HG02970 (cell line): ENCODE measurements around the gene INO80.
A peak's percentile ranks its signal among the peaks of the same experiment; 100 is the strongest.
"Not testable (repeated sequence)": the region's sequence is repeated elsewhere in the genome, so short reads cannot be mapped to it uniquely, and the experiment has no call there.

Experiments used
- ATAC-seq: cut with Tn5 transposase; IDR thresholded peaks from one replicate; pipeline ENCODE4 v1.9.1; 2021; ENCODE audit warnings: mild to moderate bottlenecking, moderate library complexity, moderate number of reproducible peaks; ENCODE audit not compliant: unreplicated experiment, low FRiP score

Gene INO80, protein sequence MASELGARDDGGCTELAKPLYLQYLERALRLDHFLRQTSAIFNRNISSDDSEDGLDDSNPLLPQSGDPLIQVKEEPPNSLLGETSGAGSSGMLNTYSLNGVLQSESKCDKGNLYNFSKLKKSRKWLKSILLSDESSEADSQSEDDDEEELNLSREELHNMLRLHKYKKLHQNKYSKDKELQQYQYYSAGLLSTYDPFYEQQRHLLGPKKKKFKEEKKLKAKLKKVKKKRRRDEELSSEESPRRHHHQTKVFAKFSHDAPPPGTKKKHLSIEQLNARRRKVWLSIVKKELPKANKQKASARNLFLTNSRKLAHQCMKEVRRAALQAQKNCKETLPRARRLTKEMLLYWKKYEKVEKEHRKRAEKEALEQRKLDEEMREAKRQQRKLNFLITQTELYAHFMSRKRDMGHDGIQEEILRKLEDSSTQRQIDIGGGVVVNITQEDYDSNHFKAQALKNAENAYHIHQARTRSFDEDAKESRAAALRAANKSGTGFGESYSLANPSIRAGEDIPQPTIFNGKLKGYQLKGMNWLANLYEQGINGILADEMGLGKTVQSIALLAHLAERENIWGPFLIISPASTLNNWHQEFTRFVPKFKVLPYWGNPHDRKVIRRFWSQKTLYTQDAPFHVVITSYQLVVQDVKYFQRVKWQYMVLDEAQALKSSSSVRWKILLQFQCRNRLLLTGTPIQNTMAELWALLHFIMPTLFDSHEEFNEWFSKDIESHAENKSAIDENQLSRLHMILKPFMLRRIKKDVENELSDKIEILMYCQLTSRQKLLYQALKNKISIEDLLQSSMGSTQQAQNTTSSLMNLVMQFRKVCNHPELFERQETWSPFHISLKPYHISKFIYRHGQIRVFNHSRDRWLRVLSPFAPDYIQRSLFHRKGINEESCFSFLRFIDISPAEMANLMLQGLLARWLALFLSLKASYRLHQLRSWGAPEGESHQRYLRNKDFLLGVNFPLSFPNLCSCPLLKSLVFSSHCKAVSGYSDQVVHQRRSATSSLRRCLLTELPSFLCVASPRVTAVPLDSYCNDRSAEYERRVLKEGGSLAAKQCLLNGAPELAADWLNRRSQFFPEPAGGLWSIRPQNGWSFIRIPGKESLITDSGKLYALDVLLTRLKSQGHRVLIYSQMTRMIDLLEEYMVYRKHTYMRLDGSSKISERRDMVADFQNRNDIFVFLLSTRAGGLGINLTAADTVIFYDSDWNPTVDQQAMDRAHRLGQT (N-terminal part only)

DNA sequence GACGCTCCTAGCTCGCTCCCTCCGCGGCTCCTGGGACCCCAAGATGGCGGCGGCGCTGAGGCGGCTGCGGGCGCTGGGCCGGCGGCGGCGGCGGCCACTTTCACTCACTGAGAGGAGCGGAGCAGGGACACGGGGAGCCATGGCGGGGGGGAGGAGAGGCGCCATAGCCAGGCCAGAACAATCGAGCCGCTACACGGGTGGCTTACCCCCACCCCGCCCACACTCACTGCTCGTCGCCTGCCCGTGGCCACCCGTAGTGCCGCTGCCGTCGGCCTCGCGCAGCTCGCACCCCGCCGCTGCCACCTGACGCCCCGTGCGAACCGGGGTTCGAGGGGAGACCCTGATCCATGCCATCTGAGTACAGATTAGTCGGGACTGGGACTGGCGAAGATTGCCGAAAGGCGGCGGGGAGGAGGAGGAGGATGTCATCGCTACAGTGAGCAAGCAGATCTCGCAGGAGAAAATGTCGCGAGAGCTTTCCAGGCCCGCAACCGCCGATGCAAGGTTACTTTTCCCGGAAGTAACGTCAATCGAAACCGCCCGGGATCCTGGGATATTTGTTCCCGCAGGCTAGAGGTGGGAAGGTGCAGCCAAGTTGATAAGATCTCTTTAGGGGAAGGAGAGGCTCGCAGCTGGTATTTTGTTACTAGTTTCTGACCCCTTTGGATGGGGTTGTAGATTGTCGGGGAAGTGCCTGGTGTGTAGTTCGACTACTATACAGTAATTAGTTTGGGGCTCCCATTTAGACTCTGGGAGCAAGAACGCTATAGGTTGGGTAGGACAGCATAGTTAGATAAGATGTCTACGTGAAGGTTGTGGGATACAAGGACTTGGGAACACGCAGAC, at the start of gene INO80:
INO80 (minus strand) TSS at position 165 of the 846 bp plus-strand sequence. CDS start 19,970 bp downstream, outside the sequence.
- peak; percentile 68 for ATAC-seq

DNA sequence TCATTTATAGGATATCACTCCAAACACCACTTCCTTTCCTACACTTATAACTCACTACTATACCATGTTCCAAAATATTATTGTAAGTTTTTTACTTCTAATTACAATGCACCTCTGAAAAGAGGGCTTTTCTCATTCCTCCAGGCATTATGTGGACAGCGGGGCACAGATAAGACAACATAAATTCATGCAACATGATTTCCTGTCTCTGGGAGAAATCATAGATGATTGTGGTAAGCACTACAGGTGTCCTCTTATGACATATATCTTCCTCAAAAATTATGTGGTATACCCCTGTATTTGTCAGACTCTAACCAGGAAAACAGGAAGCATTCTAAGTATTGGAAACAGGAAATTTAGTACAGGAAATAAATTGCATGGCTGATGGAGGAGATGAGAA, 45.7 kb upstream of the INO80 start:
- no peak for ATAC-seq

DNA sequence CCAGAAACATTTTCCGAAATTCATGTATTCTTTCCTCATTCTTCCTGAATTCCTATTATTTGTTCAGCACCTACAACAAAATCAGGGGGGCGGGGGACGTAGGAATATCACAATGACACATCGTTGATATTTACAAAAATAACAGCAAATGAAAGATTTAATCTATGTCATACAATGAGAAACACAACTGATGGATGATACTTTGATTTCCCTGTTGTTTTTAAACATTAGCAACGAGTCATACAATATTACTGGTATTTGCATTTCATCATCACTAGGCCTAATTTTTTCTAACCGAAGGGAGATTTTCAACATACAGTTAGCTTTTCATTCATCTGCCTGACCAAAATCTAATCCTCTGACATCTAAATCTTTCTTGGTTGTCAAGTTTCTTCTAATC, 45.3 kb upstream of the INO80 start:
- no peak for ATAC-seq

DNA sequence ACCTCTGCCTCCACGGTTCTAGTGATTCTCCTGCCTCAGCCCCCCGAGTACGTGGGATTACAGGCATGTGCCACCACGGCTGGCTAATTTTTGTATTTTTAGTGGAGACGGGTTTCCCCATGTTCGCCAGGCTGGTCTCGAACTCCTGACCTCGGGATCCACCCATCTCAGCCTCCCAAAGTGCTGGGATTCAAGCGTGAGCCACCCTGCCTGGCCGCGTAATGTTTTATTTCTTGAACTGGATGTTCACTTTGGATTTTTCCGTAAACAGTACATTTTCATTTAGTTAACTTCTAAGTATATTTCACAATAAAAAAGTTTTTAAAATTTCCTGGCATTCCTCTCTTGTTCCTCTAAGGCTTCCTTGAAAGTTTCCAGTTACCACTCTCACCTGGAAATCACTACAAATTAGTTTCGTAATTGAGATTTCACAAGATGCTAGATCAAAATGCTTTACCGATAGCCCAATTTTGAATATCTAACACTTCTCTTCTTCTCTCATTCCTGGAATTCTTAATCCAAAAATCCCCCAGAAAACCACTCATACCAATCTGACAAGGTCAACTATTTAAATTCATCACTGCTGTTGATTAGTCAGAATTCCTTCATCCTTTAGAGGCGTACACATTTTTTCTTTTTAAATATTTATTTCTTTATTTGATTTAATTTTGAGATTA, 44.7 kb upstream of the INO80 start:
- no peak for ATAC-seq

DNA sequence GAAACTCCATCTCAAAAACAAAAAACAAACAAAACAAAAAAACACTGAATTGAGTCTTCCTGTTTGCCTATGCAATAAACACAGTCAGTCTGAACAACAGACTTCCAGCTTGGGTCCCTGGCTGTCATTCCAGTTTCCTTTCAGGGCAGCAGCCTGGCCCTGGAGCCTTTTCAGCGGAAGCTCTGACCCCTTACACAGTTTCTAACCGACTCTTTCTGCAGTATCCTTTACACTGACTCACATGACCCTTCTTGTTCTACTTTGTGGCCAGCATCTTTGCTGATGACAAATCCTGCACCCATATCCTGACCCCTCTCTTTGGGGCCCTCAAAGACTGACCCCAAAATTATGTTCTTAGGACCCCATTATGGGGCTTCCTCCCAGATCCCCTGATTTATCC, 38.3 kb upstream of the INO80 start:
- ATAC-seq = no peak

DNA sequence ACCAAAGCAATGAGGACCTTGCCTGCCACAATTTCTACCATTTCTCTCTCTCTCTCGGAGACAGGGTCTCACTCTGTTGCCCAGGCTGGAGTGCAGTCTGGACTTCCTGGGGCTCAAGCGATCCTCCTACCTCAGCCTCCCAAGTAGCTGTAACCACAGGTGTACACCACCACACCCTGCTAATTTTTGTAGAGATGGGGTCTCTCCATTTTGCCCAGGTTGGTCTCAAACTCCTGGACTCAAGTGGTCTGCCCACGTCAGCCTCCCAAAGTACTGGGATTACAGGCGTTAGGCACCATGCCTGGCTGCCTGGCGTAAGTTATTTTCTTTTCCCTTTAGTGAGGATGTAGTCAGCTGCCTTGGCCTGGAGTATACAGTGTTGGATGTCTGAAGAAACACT, 37.7 kb upstream of the INO80 start:
- no peak for ATAC-seq

DNA sequence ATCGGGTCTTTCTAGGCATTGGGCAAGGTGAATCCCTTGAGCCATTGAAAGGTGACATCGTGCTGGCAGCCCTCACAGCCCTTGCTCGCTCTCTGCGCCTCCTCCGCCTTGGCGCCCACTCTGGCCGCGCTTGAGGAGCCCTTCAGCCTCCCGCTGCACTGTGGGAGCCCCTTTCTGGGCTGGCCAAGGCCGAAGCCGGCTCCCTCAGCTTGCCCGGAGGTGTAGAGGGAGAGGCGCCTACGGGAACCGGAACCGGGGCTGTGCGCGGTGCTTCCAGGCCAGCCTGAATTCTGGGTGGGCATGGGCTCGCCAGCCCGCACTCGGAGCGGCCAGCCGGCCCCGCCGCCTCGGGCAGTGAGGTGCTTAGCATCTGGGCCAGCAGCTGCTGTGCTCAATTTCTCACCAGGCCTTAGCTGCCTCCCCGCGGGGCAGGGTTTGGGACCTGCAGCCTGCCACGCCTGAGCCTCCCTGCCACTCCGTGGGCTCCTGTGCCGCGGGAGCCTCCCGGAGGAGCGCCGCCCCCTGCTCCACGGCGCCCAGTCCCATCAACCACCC, 35.4 kb upstream of the INO80 start:
- no peak for ATAC-seq

DNA sequence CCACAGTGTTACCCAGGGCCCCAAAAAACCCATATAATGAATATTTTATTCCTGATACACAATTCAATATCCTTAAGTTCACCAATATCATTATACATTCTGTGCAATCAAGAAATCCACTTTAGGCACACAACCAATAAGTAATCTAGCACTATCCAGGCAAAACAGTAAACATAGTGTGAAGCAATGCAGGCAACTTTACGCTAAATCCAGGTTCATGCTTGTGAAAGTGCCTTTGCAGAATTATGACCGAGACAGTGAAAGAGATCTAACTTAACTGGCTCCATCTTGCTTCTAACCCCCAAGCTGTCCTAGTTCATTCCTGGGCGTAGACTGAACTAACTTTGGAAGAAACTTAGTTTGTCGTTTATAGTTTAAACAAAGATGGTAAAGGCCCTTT, 34.2 kb upstream of the INO80 start:
- ATAC-seq = no peak

DNA sequence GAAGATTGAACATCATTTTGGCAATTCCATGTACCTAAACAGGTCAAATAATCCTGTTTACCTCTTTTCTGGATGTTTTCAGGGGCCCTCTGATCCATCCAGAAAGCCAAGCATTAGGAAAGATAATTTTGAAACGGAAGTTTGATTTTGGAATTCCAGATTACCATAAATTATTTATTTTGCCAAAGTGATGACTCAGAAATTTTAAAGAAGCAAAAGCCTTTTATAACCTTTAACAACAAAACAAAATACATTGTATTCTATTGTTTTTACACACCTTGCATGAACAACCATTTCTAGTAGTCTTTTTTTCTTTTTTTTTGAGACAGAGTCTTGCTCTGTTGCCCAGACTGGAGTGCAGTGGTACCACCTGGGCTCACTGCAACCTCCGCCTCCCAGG, 32.0 kb upstream of the INO80 start:
- ATAC-seq = no peak

DNA sequence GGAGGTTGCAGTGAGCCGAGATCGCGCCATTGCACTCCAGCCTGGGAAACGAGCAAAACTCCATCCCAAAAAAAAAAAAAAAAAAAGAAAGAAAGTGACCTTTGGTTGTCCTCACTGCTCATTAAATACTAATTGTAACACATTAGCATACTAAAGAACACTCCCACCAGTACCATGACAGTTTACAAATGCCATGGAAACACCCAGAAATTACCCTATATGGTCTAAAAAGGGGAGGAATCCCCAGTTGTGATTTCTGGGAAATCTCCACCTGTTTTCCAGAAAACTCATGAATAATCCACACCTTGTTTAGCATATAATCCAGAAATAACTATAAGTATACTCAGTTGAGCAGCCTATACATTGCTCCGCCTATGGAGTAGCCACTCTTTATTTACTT, 23.5 kb upstream of the INO80 start:
- ATAC-seq = no peak

DNA sequence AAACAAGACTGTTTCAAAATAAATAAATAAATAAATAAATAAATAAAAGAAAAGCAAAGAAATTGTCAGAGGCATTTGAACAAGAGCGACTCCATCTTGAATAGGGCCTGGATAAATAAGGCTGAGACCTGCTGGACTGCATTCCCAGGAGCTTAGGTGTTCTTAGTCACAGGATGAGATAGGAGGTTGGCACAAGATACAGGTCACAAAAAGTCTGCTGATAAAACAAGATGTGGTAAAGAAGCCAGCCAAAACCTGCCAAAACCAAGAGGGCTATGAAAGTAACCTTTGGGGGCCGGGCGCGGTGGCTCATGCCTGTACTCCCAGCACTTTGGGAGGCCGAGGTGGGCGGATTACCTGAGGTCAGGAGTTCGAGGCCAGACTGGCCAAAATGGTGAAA, 23.0 kb upstream of the INO80 start:
- not testable (repeated sequence) for ATAC-seq

DNA sequence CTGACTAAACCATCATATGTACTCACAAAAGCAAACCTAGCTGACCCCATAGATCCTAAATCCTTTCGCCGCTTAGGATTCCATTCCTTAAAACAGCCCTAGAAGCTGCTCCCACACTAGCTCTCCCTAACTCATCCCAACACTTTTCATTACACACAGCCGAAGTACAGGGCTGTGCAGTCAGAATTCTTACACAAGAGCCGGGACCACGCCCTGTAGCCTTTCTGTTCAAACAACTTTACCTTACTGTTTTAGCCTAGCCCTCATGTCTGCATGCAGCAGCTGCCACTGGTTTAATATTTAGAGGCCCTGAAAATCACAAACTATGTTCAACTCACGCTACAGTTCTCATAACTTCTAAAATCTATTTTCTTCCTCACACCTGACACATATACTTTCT, 19.5 kb upstream of the INO80 start:
- ATAC-seq = not testable (repeated sequence)

DNA sequence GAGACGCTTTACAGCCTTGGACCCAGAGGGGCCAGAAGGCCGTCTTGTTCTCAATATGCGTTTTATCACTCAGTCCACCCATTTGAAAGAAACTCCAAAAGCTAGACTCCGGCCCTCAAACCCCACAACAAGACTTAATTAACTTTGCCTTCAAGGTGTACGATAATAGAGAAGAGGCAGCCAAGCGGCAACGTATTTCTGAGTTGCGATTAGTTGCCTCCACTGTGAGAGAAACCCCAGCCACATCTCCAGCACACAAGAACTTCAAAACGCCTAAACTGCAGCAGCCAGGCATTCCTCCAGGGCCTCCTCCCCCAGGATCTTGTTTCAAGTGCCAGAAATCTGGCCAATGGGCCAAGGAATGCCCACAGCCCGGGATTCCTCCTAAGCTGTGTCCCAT, 17.4 kb upstream of the INO80 start:
- ATAC-seq = no peak

DNA sequence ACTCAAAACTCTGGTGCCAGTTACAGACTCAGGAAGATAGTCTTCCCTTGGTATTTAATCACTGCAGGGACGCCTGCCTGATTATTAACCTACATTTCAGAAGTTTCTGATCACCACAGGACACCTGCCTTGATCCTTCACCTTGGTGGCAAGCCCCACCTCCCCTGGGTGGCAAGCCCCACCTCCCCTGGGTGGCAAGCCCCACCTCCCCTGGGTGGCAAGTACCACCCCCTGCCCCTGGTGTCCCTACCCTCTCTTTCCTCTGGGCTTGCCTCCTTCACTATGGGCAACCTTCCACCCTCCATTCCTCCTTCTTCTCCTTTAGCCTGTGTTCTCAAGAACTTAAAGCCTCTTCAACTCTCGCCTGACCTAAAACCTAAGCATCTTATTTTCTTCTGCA, 16.0 kb upstream of the INO80 start:
- not testable (repeated sequence) for ATAC-seq

DNA sequence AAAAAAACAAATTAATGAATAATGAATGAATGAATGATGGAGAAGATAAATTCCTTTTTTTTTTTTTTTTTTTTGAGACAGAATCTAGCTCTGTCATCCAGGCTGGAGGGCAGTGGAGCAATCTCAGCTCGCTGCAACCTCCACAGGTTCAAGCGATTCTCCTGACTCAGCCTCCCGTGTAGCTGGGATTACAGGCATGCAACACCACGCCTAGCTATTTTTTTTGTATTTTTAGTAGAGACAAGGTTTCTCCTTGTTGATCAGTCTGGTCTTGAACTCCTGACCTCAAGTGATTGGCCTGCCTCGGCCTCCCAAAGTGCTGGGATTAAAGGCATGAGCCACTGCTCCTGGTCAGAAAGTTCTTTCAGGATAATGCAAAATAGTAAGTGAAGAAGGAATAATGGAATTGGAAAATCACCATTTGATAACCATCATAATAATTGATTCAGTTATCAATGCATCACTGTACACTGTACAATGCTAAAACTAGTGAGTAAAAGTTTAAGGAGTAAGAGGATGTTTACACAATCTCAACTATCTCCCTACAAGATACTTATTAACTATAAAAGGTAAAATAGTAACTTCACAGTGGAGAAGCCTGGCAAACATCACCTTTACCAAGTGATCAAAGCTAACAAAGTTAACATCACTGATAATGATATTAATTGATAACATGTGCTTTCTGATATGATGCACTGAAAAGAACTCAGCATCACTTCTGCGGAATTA, 12.3 kb upstream of the INO80 start:
- no peak for ATAC-seq

DNA sequence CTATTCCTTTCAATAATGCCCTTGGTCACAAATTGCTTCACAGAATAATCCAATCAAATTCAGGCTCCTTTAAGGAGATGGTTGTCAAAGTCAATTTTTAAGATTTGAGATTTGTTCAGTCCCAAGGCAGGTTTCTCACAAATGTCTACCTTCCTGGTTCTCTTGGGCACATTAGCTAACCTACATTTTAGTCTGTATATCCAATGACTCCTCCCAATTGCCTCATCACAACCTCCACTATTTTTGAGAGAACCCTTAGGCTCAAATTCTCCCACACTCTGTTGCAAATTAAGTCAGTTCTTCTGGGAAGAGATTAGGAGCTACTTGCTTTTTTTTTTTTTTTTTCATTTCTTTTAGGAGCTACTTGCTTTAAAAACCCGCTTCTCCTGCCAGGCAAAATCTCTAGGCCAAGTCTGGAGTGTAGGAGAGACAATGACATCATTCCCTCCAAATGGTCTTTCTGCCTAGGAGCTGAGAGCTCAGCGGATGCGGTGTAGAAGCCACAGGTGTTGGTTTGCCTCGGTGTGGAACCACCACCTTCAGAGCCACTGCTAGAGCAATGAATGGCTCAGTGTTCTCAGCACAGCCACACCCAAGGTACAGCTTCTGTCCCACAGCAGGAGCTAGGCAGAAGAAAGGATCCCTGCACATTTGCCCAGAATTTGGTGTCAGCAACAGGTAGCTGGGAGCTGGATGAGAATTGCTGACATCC, 10.0 kb upstream of the INO80 start:
- ATAC-seq = no peak

DNA sequence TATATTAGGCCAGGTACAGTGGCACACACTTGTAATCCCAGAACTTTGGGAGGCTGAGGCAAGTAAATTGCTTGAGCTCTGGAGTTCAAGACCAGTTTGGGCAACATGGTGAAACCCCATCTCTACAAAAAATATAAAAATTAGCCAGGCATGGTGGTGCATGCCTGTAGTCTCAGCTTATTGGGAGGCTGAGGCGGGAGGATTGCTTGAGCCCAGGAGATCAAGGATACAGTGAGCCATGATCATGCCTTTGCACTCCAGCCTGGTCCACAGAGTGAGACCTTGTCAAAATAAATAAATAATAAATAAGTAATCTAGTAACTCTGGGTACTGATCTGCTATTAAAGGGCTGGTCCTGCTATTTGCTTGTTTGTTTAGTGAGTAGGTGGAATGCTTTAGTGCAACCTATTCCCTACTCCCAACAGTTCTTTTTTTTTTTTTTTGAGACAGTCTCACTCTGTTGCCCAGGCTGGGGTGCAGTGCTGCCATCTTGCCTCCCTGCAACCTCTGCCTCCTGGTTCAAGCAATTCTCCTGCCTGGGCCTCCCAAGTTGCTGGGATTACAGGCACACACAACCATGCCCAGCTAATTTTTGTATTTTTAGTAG, 9.1 kb upstream of the INO80 start:
- no peak for ATAC-seq
